HEK293T (cell line): ENCODE results near the gene SLC25A3.

Experiments used
- HDGF ChIP-seq: fragments of 450-650 bp; IDR thresholded peaks from 2 replicates; pipeline ENCODE4 v1.6.1; 2017; ENCODE audit warnings: antibody characterized with exemption, borderline replicate concordance
- SP1 ChIP-seq: fragments of 450-650 bp; IDR thresholded peaks from 2 replicates; pipeline ENCODE4 v1.6.1; 2017
- SUZ12 ChIP-seq: fragments of 450-650 bp; IDR thresholded peaks from 2 replicates; pipeline ENCODE4 v1.6.1; 2016; ENCODE audit warnings: mild to moderate bottlenecking
- TF ChIP-seq, protein P1 (sequence below): fragments of 450-650 bp; IDR thresholded peaks from 2 replicates; pipeline ENCODE4 v1.6.1; 2016

- TF ChIP-seq SP1 (no peak), SUZ12 (no peak), HDGF (no peak)
- TF ChIP-seq, protein P1, sequence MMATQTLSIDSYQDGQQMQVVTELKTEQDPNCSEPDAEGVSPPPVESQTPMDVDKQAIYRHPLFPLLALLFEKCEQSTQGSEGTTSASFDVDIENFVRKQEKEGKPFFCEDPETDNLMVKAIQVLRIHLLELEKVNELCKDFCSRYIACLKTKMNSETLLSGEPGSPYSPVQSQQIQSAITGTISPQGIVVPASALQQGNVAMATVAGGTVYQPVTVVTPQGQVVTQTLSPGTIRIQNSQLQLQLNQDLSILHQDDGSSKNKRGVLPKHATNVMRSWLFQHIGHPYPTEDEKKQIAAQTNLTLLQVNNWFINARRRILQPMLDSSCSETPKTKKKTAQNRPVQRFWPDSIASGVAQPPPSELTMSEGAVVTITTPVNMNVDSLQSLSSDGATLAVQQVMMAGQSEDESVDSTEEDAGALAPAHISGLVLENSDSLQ = no peak
These were observed 19.4 kb upstream of the SLC25A3 start for GRCh38 chr12:98574110-98574509.
